ENCODE results near the gene RBKS. TPM values are rescaled to one million over a fixed set of nuclear protein-coding genes. Genes with fewer than 3 reads are reported as not detected.

The RBKS gene
- total and polyA plus RNA-seq, 2 of the 13 experiments (the other 11 are each of a cell fraction or from before 2014, with no cell fraction given), result 7.7 to 8.3 TPM

GRCh38 chr2:27754138-27754588 lies 136.0 kb downstream of the RBKS start (continued):
- TF ChIP-seq ZZZ3 (CRISPR knock-in tag; IDR thresholded peaks at IDR 0.05; ENCODE audit: borderline replicate concordance) (no peak), CREB3 (CRISPR knock-in tag; IDR thresholded peaks at IDR 0.05) (no peak), POGK (CRISPR knock-in tag; conservative IDR thresholded peaks at IDR 0.05) (no peak), KAT8 (CRISPR knock-in tag; IDR thresholded peaks at IDR 0.05) (peak; percentile 56; the same call in 1 of the 2 replicates), ZNF124 (CRISPR knock-in tag; IDR thresholded peaks at IDR 0.05) (peak; percentile 60; the same call in 1 of the 2 replicates), ZNF629 (CRISPR knock-in tag; conservative IDR thresholded peaks at IDR 0.05) (peak; percentile 75), ZFP41 (CRISPR knock-in tag; IDR thresholded peaks at IDR 0.05; ENCODE audit: borderline replicate concordance) (no peak), MIXL1 (CRISPR knock-in tag; IDR thresholded peaks at IDR 0.05) (peak; percentile 76), ZNF101 (CRISPR knock-in tag; IDR thresholded peaks at IDR 0.05; ENCODE audit: borderline replicate concordance, low read depth) (no peak), MIER3 (CRISPR knock-in tag; IDR thresholded peaks at IDR 0.05; ENCODE audit: borderline replicate concordance) (peak; percentile 32; the same call in 1 of the 2 replicates), KLF16 (CRISPR knock-in tag; IDR thresholded peaks at IDR 0.05) (peak in 1 of 2 experiments; percentile 77; a peak in 1 of 4 replicates), GTF3A (CRISPR knock-in tag; conservative IDR thresholded peaks at IDR 0.05) (no peak), PATZ1 (CRISPR knock-in tag; IDR thresholded peaks at IDR 0.05) (peak; percentile 53; the same call in 1 of the 2 replicates), ZNF343 (CRISPR knock-in tag; IDR thresholded peaks at IDR 0.05) (no peak)
- TF ChIP-seq, protein P1, sequence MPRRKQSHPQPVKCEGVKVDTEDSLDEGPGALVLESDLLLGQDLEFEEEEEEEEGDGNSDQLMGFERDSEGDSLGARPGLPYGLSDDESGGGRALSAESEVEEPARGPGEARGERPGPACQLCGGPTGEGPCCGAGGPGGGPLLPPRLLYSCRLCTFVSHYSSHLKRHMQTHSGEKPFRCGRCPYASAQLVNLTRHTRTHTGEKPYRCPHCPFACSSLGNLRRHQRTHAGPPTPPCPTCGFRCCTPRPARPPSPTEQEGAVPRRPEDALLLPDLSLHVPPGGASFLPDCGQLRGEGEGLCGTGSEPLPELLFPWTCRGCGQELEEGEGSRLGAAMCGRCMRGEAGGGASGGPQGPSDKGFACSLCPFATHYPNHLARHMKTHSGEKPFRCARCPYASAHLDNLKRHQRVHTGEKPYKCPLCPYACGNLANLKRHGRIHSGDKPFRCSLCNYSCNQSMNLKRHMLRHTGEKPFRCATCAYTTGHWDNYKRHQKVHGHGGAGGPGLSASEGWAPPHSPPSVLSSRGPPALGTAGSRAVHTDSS (CRISPR knock-in tag; conservative IDR thresholded peaks at IDR 0.05), result no peak
- TF ChIP-seq, protein P2, sequence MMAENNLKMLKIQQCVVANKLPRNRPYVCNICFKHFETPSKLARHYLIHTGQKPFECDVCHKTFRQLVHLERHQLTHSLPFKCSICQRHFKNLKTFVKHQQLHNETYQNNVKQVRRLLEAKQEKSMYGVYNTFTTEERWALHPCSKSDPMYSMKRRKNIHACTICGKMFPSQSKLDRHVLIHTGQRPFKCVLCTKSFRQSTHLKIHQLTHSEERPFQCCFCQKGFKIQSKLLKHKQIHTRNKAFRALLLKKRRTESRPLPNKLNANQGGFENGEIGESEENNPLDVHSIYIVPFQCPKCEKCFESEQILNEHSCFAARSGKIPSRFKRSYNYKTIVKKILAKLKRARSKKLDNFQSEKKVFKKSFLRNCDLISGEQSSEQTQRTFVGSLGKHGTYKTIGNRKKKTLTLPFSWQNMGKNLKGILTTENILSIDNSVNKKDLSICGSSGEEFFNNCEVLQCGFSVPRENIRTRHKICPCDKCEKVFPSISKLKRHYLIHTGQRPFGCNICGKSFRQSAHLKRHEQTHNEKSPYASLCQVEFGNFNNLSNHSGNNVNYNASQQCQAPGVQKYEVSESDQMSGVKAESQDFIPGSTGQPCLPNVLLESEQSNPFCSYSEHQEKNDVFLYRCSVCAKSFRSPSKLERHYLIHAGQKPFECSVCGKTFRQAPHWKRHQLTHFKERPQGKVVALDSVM (CRISPR knock-in tag; IDR thresholded peaks at IDR 0.05), result no peak
- TF ChIP-seq, protein P3, sequence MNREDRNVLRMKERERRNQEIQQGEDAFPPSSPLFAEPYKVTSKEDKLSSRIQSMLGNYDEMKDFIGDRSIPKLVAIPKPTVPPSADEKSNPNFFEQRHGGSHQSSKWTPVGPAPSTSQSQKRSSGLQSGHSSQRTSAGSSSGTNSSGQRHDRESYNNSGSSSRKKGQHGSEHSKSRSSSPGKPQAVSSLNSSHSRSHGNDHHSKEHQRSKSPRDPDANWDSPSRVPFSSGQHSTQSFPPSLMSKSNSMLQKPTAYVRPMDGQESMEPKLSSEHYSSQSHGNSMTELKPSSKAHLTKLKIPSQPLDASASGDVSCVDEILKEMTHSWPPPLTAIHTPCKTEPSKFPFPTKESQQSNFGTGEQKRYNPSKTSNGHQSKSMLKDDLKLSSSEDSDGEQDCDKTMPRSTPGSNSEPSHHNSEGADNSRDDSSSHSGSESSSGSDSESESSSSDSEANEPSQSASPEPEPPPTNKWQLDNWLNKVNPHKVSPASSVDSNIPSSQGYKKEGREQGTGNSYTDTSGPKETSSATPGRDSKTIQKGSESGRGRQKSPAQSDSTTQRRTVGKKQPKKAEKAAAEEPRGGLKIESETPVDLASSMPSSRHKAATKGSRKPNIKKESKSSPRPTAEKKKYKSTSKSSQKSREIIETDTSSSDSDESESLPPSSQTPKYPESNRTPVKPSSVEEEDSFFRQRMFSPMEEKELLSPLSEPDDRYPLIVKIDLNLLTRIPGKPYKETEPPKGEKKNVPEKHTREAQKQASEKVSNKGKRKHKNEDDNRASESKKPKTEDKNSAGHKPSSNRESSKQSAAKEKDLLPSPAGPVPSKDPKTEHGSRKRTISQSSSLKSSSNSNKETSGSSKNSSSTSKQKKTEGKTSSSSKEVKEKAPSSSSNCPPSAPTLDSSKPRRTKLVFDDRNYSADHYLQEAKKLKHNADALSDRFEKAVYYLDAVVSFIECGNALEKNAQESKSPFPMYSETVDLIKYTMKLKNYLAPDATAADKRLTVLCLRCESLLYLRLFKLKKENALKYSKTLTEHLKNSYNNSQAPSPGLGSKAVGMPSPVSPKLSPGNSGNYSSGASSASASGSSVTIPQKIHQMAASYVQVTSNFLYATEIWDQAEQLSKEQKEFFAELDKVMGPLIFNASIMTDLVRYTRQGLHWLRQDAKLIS (CRISPR knock-in tag; IDR thresholded peaks at IDR 0.05), result no peak

Measured in HepG2 (cell line).